Osteoblast (primary cell): ENCODE results near the gene PAQR6. TPM values are rescaled to one million over a fixed set of nuclear protein-coding genes. Genes with fewer than 3 reads are reported as not detected.

Experiments
- DNase-seq: peaks from one replicate; pipeline ENCODE4 v3.0.0; 2011; ENCODE audit warnings: low spot score, mixed read lengths; ENCODE audit not compliant: insufficient read length; ENCODE audit errors: missing footprints
- H2AFZ ChIP-seq: 2 replicates; pipeline ENCODE4 v1.6.0; 2011; ENCODE audit warnings: mild to moderate bottlenecking, low read length
- H3K27ac ChIP-seq: 2 replicates; pipeline ENCODE4 v1.5.1; 2011; ENCODE audit warnings: mild to moderate bottlenecking, low read depth, low read length, moderate library complexity
- H3K27me3 ChIP-seq: 2 replicates; pipeline ENCODE4 v1.6.0; 2012; ENCODE audit warnings: mild to moderate bottlenecking, control low read depth, inconsistent platforms, low read length, moderate library complexity; ENCODE audit not compliant: insufficient read depth
- H3K36me3 ChIP-seq: 2 replicates; pipeline ENCODE4 v1.5.1; 2011; ENCODE audit warnings: mild to moderate bottlenecking, low read length, control low read depth, moderate library complexity; ENCODE audit not compliant: insufficient read depth
- H3K4me1 ChIP-seq: 2 replicates; pipeline ENCODE4 v1.5.1; 2011; ENCODE audit warnings: mild to moderate bottlenecking, low read length, control low read depth, moderate library complexity; ENCODE audit not compliant: insufficient read depth
- H3K4me2 ChIP-seq: 2 replicates; pipeline ENCODE4 v1.6.0; 2011; ENCODE audit warnings: mild to moderate bottlenecking, low read length; ENCODE audit not compliant: insufficient read depth
- H3K4me3 ChIP-seq: fragments of 200-600 bp; sonication (generic); 3 replicates; pipeline ENCODE4 v1.5.1; 2012; ENCODE audit warnings: mild to moderate bottlenecking, low read length, inconsistent platforms; ENCODE audit not compliant: insufficient read depth
- H3K79me2 ChIP-seq: 2 replicates; pipeline ENCODE4 v1.6.0; 2012; ENCODE audit warnings: mild to moderate bottlenecking, low read length, control low read depth, inconsistent platforms; ENCODE audit not compliant: insufficient read depth
- H3K9me3 ChIP-seq: 2 replicates; pipeline ENCODE4 v1.5.1; 2011; ENCODE audit warnings: low read depth, low read length, control low read depth
- H4K20me1 ChIP-seq: 2 replicates; pipeline ENCODE4 v1.6.0; 2012; ENCODE audit warnings: mild to moderate bottlenecking, low read length, control low read depth; ENCODE audit not compliant: insufficient read depth
- total RNA-seq: library from RNA; depleted of rRNA; stranded (reverse); fragments of >200 nt; gene quantifications from 2 replicates; pipeline ENCODE4 v1.2.3, GENCODE V29; 2012
- TF ChIP-seq, protein P1 (sequence below): IDR thresholded peaks from 2 replicates; pipeline ENCODE4 v1.5.1; 2011; ENCODE audit warnings: mild to moderate bottlenecking, low read depth, low read length, moderate library complexity; ENCODE audit errors: extremely low read depth

The PAQR6 gene
- total RNA-seq, 1 donor: 0.36 TPM

GRCh38 chr1:156263288-156263655 lies 15.4 kb upstream of the PAQR6 start:
- no peak for DNase-seq
- H3K27ac ChIP-seq: peak overlapping the region; percentile 71
- H3K36me3 ChIP-seq: peaks cover 82% of the 10 kb centered on the region
- H3K79me2 ChIP-seq: peaks cover 4% of the 10 kb centered on the region
- H3K4me2 ChIP-seq: no peak overlapping the region
- H3K4me3 ChIP-seq: no peak overlapping the region
- no peaks in the 10 kb centered on the region for H3K27me3 ChIP-seq
- peaks cover 15% of the 10 kb centered on the region for H3K4me1 ChIP-seq
- no peak overlapping the region for H2AFZ ChIP-seq
- H3K9me3 ChIP-seq: no peaks in the 10 kb centered on the region
- peaks cover 18% of the 10 kb centered on the region for H4K20me1 ChIP-seq
- TF ChIP-seq, protein P1, sequence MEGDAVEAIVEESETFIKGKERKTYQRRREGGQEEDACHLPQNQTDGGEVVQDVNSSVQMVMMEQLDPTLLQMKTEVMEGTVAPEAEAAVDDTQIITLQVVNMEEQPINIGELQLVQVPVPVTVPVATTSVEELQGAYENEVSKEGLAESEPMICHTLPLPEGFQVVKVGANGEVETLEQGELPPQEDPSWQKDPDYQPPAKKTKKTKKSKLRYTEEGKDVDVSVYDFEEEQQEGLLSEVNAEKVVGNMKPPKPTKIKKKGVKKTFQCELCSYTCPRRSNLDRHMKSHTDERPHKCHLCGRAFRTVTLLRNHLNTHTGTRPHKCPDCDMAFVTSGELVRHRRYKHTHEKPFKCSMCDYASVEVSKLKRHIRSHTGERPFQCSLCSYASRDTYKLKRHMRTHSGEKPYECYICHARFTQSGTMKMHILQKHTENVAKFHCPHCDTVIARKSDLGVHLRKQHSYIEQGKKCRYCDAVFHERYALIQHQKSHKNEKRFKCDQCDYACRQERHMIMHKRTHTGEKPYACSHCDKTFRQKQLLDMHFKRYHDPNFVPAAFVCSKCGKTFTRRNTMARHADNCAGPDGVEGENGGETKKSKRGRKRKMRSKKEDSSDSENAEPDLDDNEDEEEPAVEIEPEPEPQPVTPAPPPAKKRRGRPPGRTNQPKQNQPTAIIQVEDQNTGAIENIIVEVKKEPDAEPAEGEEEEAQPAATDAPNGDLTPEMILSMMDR: no peak

DNA sequence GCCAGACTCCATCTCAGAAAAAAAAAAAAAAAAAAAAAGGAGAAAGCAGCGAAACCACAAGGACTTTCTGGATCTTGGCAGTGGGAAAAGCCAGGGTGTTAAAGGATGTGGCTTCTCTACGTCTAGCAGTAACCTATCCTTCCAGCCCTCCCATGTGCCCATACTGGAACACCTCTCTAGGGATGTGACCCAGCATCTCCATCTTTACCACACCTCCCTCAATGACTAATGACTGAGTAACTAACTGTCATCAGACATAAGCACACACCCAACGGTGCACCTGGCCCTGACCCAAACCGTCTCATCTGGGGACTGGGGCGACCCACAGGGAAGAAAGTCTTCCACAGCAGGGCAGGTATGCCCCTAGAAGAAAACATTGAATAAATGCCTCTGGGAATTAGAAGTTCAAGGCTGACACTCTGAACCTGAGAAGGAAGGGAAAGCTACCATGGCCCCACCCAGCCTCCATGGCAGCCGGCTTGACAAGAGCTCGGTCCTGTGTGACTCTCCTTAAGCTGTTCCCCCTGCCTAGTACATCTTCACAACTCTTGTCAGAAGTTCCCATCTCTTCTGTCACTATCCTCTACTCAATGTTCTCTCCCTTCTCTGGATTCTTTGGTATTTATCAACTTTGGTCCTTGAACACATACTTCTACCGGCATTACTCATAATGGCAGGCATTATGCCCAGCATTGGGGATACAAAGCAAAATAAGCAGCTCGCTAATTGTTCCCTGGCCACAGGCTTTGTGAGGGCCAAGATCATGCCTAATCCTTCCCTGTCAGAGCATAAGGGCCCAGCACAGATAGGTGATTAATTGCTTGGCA lies 14.8 kb upstream of the PAQR6 start:
- DNase-seq: peak; percentile 97
- peaks cover 18% of the 10 kb centered on the region for H4K20me1 ChIP-seq

DNA sequence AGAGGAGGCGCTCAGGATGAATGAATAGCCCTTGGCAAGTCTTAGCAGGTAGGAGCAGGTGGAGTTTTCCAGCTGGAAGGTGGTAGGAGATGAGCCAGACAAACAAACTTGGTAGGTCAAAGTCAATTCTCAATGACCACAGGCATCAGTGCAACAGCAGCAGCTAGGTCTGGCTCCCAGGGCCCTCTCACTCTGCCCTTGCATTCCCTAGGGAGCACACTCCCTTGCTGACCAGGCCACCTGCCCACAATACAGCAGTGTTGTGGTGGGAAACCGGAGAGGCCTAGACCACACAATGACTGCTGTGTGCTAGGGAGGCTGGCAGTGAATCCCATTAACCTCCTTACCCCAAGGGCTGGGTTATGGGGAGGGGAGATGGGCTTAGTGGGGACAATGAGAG lies 13.0 kb upstream of the PAQR6 start:
- Histone ChIP-seq H3K4me1 (peaks cover 15% of the 10 kb centered on the region), H3K4me2 (no peak overlapping the region), H3K27ac (no peak overlapping the region), H2AFZ (no peak overlapping the region), H3K9me3 (no peaks in the 10 kb centered on the region), H3K36me3 (peaks cover 80% of the 10 kb centered on the region), H3K79me2 (peaks cover 4% of the 10 kb centered on the region), H3K4me3 (no peak overlapping the region), H3K27me3 (no peaks in the 10 kb centered on the region), H4K20me1 (peaks cover 18% of the 10 kb centered on the region)
- no peak for DNase-seq
- TF ChIP-seq, protein P1: no peak

More for the DNA sequence above, 14.8 kb upstream of the PAQR6 start:
- peak overlapping the region; percentile 42 for H3K4me2 ChIP-seq
- H3K79me2 ChIP-seq: peaks cover 4% of the 10 kb centered on the region
- H3K9me3 ChIP-seq: no peaks in the 10 kb centered on the region
- no peak overlapping the region for H2AFZ ChIP-seq
- H3K36me3 ChIP-seq: peaks cover 82% of the 10 kb centered on the region
- peaks cover 15% of the 10 kb centered on the region for H3K4me1 ChIP-seq
- TF ChIP-seq, protein P1: no peak
- H3K27me3 ChIP-seq: no peaks in the 10 kb centered on the region
- H3K27ac ChIP-seq: peak overlapping the region; percentile 71
- H3K4me3 ChIP-seq: no peak overlapping the region

DNA sequence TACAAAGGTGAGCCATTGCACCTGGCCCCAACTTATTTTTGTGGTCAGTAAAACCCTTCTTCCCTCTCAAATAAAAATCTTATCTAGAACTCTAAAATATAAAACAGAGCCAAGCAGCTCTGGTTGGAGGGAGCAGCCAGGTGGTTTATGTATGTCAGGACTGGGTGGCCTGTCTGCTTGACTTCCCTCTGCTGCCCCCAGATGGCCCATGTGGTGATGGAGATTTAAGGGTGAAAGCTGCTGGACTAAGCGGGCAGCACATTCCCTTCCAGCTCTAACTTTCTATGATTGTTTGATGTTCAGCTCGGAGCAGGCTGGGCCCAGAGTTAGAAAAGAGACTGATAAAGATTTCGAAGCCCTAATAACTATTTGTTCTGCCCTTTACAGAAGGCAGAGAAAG lies 11.9 kb upstream of the PAQR6 start:
- Histone ChIP-seq H3K27me3 (no peaks in the 10 kb centered on the region), H2AFZ (no peak overlapping the region), H3K4me1 (peaks cover 15% of the 10 kb centered on the region), H3K36me3 (peaks cover 74% of the 10 kb centered on the region), H4K20me1 (peaks cover 18% of the 10 kb centered on the region), H3K4me3 (no peak overlapping the region), H3K4me2 (no peak overlapping the region), H3K79me2 (peaks cover 4% of the 10 kb centered on the region), H3K9me3 (no peaks in the 10 kb centered on the region), H3K27ac (no peak overlapping the region)
- TF ChIP-seq, protein P1: peak; percentile 30
- DNase-seq: no peak
